ENCODE results near the gene LAMTOR3. TPM values are rescaled to one million over a fixed set of nuclear protein-coding genes. Genes with fewer than 3 reads are reported as not detected.

LAMTOR3 gene
- total and polyA plus RNA-seq, 4 donors = 13.5 to 26.3 (median 19.8) TPM

- TF ChIP-seq ATF3 (IDR thresholded peaks at IDR 0.05) = no peak
- TF ChIP-seq CTCF (IDR thresholded peaks at IDR 0.05; ENCODE audit: low read depth, low read length, missing input control) = no peak
These were observed 24.4 kb upstream of the LAMTOR3 start (continued) for GRCh38 chr4:99918656-99919055.

- TF ChIP-seq YY1 (IDR thresholded peaks at IDR 0.05) = no peak
- TF ChIP-seq ATF3 (IDR thresholded peaks at IDR 0.05) = no peak
- no peak for TF ChIP-seq NR2F2 (IDR thresholded peaks at IDR 0.05)
- no peak for TF ChIP-seq MAX (IDR thresholded peaks at IDR 0.05)
- TF ChIP-seq SP1 (IDR thresholded peaks at IDR 0.05) = no peak
- no peak for TF ChIP-seq HNF4G (IDR thresholded peaks at IDR 0.05)
- TF ChIP-seq TAF1 (conservative IDR thresholded peaks at IDR 0.05) = no peak
- TF ChIP-seq RXRA (IDR thresholded peaks at IDR 0.05) = no peak
- no peak for TF ChIP-seq RAD21 (IDR thresholded peaks at IDR 0.05)
- TF ChIP-seq REST (IDR thresholded peaks at IDR 0.05) = no peak
- no peak for TF ChIP-seq FOXA1 (IDR thresholded peaks at IDR 0.05)
- no peak overlapping the region for H3K9ac ChIP-seq (ENCODE audit: low read depth in 1 of 2, low read length in 2 of 2)
- no peak overlapping the region for H3K27ac ChIP-seq (ENCODE audit: low read depth in 1 of 2, low read length in 2 of 2)
- no peak overlapping the region for H3K4me3 ChIP-seq (ENCODE audit: low read depth in 1 of 3, low read length in 3 of 3)
- peaks cover under 1 to 5% (median 4%) of the 10 kb centered on the region in 4 donors for H3K36me3 ChIP-seq (ENCODE audit: control insufficient read depth in 4 of 4, insufficient read depth in 3 of 4, low read depth in 1 of 4, low read length in 3 of 4)
- 97% methylated on average over 3 of the region's 3 CpGs for WGBS
- H3K4me1 ChIP-seq (ENCODE audit: control insufficient read depth in 4 of 4, insufficient read depth in 4 of 4, low read length in 3 of 4) = no peaks in the 10 kb centered on the region
- H3K9me3 ChIP-seq (ENCODE audit: control insufficient read depth in 4 of 4, low read length in 3 of 4) = peaks cover 0 to 2% (median 0%) of the 10 kb centered on the region in 4 donors
- no peak for DNase-seq (ENCODE audit: low spot score)
- no peaks in the 10 kb centered on the region for H3K27me3 ChIP-seq (ENCODE audit: control insufficient read depth in 4 of 4, insufficient read depth in 4 of 4, low read length in 3 of 4)
These were observed 23.3 kb upstream of the LAMTOR3 start for GRCh38 chr4:99917575-99917974.

GRCh38 chr4:99915449-99915848, 21.2 kb upstream of the LAMTOR3 start:
- H3K4me1 ChIP-seq (ENCODE audit: control insufficient read depth in 4 of 4, insufficient read depth in 4 of 4, low read length in 3 of 4) = no peaks in the 10 kb centered on the region
- no peaks in the 10 kb centered on the region for H3K27me3 ChIP-seq (ENCODE audit: control insufficient read depth in 4 of 4, insufficient read depth in 4 of 4, low read length in 3 of 4)
- WGBS = 88% methylated on average over 2 of the region's 2 CpGs
- peaks cover 0 to 5% (median under 1%) of the 10 kb centered on the region in 4 donors for H3K36me3 ChIP-seq (ENCODE audit: control insufficient read depth in 4 of 4, insufficient read depth in 3 of 4, low read depth in 1 of 4, low read length in 3 of 4)
- H3K9ac ChIP-seq (ENCODE audit: low read depth in 1 of 2, low read length in 2 of 2) = no peak overlapping the region
- no peak overlapping the region for H3K4me3 ChIP-seq (ENCODE audit: low read depth in 1 of 3, low read length in 3 of 3)
- peaks cover 0 to 2% (median 0%) of the 10 kb centered on the region in 4 donors for H3K9me3 ChIP-seq (ENCODE audit: control insufficient read depth in 4 of 4, low read length in 3 of 4)
- no peak for DNase-seq (ENCODE audit: low spot score)
- H3K27ac ChIP-seq (ENCODE audit: low read depth in 1 of 2, low read length in 2 of 2) = no peak overlapping the region
- TF ChIP-seq YY1 (IDR thresholded peaks at IDR 0.05) (no peak), MAX (IDR thresholded peaks at IDR 0.05) (no peak), RAD21 (IDR thresholded peaks at IDR 0.05) (no peak), REST (IDR thresholded peaks at IDR 0.05) (no peak), JUND (IDR thresholded peaks at IDR 0.05) (no peak), CTCF (IDR thresholded peaks at IDR 0.05; ENCODE audit: low read depth, low read length, missing input control) (no peak), ATF3 (IDR thresholded peaks at IDR 0.05) (no peak), FOXA1 (IDR thresholded peaks at IDR 0.05) (no peak), EGR1 (IDR thresholded peaks at IDR 0.05; ENCODE audit: low read depth in 2 of 2) (no peak), TAF1 (conservative IDR thresholded peaks at IDR 0.05) (no peak), FOXA2 (IDR thresholded peaks at IDR 0.05) (no peak), GABPA (IDR thresholded peaks at IDR 0.05 in 1 of 2, conservative IDR thresholded peaks at IDR 0.05 in 1 of 2) (no peak), NR2F2 (IDR thresholded peaks at IDR 0.05) (no peak)

All from liver (tissue), 9 donors.